Ascending aorta (tissue), 2 donors: Measurements from ENCODE around the gene MYO3B. TPM values are rescaled to one million over a fixed set of nuclear protein-coding genes. Genes with fewer than 3 reads are reported as not detected.

ENCODE experiments used
- DNase-seq, 2 donors: peaks; one replicate each; pipeline ENCODE4 v3.0.0-alpha.2; 2019; ENCODE audit warnings: low spot score in 2 of 2
- H3K27ac ChIP-seq, 2 donors: fragments of 200-600 bp; sonication (generic); one replicate each; pipeline ENCODE4 v1.5.1; 2016 to 2017; ENCODE audit warnings: mild to moderate bottlenecking in 1 of 2
- H3K27me3 ChIP-seq: fragments of 200-600 bp; sonication (generic); one replicate; pipeline ENCODE4 v1.5.1; 2017
- H3K36me3 ChIP-seq, 2 donors: fragments of 200-600 bp; sonication (generic); one replicate each; pipeline ENCODE4 v1.5.1; 2016
- H3K4me1 ChIP-seq, 2 donors: fragments of 200-600 bp; sonication (generic); one replicate each; pipeline ENCODE4 v1.5.1; 2016 to 2017; ENCODE audit warnings: mild to moderate bottlenecking in 1 of 2
- H3K4me3 ChIP-seq, 2 donors: fragments of 200-600 bp; sonication (generic); one replicate each; pipeline ENCODE4 v1.5.1; 2016 to 2017; ENCODE audit warnings: mild to moderate bottlenecking in 1 of 2
- H3K9me3 ChIP-seq, 2 donors: fragments of 200-600 bp; sonication (generic); one replicate each; pipeline ENCODE4 v1.5.1; 2016
- intact Hi-C: fragments of 100-400 bp; cut with DNase I; formaldehyde crosslinking; loops from one replicate; pipeline ENCODE4 v1.15.1; 2023
- total RNA-seq: library from RNA; depleted of rRNA; stranded (reverse); fragments of >200 nt; gene quantifications from one replicate; pipeline ENCODE4 v1.1.0, GENCODE V29; 2016
- TF ChIP-seq, protein P1 (sequence below), 3 experiments: fragments of 200-600 bp in 2 of 3; fragments of 450-650 bp in 1 of 3; sonication (generic) in 2 of 3; IDR thresholded peaks; one replicate each; pipeline ENCODE4 v1.5.1; 2016 to 2019; ENCODE audit warnings: antibody characterized with exemption in 3 of 3, mild to moderate bottlenecking in 1 of 3, moderate library complexity in 1 of 3

The MYO3B gene
- total RNA-seq, 1 donor from 2014 or later = not detected

DNA sequence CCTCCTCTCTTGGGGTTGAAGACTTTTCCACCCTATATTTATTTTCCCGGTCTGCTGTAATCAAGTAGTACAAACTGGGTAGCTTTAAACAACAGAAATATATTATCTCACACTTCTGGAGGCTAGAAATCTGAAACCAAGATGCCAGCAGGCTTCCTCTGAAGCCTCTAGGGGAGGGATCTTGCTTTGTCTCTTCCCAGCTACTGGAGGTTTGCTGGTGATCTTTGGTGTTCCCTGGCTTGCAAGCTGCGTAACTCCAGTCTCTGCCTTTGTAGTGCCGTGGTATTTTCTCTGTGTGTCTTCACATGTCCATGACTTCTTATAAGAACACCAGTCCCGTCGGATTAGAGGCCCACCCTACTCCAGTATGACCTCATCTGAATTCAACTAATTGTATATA is 44.4 kb downstream of the MYO3B start:
- Histone ChIP-seq H3K27ac (no peak overlapping the region), H3K36me3 (no peaks in the 10 kb centered on the region), H3K4me3 (no peak overlapping the region), H3K4me1 (no peaks in the 10 kb centered on the region), H3K27me3 (no peaks in the 10 kb centered on the region), H3K9me3 (no peaks in the 10 kb centered on the region)
- intact Hi-C loops = no loop called here
- no peak for DNase-seq
- TF ChIP-seq, protein P1, sequence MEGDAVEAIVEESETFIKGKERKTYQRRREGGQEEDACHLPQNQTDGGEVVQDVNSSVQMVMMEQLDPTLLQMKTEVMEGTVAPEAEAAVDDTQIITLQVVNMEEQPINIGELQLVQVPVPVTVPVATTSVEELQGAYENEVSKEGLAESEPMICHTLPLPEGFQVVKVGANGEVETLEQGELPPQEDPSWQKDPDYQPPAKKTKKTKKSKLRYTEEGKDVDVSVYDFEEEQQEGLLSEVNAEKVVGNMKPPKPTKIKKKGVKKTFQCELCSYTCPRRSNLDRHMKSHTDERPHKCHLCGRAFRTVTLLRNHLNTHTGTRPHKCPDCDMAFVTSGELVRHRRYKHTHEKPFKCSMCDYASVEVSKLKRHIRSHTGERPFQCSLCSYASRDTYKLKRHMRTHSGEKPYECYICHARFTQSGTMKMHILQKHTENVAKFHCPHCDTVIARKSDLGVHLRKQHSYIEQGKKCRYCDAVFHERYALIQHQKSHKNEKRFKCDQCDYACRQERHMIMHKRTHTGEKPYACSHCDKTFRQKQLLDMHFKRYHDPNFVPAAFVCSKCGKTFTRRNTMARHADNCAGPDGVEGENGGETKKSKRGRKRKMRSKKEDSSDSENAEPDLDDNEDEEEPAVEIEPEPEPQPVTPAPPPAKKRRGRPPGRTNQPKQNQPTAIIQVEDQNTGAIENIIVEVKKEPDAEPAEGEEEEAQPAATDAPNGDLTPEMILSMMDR (IDR thresholded peaks at IDR 0.05) = no peak

DNA sequence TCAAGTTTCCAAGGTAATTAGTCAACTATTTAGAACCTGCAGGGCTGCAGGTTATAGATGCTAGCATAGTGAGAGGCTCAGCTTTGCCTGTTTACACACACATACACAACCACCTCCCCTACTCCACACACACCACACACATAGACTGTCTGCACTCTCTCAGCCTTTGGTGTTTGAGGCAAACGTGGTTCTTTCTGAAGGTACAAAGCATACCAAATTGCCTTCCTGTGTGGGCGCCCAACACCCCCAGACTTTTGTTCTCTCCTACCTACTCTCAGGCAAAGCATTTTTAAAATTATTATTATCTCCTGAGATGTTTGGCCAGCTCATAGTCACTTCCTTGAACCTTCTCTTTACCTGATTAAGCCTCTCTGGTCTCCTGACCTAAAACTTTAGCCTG is 44.9 kb downstream of the MYO3B start:
- no peaks in the 10 kb centered on the region for H3K36me3 ChIP-seq
- TF ChIP-seq, protein P1 (IDR thresholded peaks at IDR 0.05) = no peak
- intact Hi-C loops = no loop called here
- no peak overlapping the region for H3K4me3 ChIP-seq
- DNase-seq = no peak
- no peaks in the 10 kb centered on the region for H3K9me3 ChIP-seq
- no peak overlapping the region for H3K27ac ChIP-seq
- no peaks in the 10 kb centered on the region for H3K4me1 ChIP-seq
- H3K27me3 ChIP-seq = no peaks in the 10 kb centered on the region

DNA sequence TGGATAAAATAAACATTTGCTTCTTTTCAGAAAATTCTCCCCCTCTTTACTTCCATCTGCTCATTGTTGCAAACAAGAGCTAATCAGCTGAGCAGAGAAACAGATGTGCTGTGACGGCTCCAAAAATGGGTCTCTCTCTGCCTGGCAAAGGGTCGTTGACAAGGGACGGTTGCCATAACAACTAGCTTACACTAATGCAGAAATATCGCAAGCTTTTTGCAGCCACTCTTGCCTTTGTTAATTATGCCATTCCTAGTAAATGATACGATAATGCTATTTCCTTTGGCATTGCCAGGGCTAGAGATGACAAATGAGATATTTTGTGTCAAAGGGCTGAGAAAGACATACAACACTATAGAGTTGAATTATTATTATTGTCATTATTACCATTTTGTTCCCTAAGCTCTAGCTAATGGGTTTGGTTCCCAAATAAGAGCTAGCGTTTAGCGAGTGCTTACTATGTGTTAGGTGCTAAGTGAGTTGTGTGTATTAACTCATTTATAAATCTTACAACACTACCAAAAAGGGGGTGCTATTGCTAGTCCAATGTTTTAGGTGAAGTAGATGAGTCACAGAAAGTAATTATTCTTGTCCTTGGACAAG is 46.8 kb downstream of the MYO3B start:
- no peaks in the 10 kb centered on the region for H3K27me3 ChIP-seq
- H3K36me3 ChIP-seq = no peaks in the 10 kb centered on the region
- DNase-seq = no peak
- H3K9me3 ChIP-seq = no peaks in the 10 kb centered on the region
- H3K27ac ChIP-seq = no peak overlapping the region
- intact Hi-C loops = no loop called here
- TF ChIP-seq, protein P1 (IDR thresholded peaks at IDR 0.05) = no peak
- H3K4me3 ChIP-seq = no peak overlapping the region
- H3K4me1 ChIP-seq = no peaks in the 10 kb centered on the region

DNA sequence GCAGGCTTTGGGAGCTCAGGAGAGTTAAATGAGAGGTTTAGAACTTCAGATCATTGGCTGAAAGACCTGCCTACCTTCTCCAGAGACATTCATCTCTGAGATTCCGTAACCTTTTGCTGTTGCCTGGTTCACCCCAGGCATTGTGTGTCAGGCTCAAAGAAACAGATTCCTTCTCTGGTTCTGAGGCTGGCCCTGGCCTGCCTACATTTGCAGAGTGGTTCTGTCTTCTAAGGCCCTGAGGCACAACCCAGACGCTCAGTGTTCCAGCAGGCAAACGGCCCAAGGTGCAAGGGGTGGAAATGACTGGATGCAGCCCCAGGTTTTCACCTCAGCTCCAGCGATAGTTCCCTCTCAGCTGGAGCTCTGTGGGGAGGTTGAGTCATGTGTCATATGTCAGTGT is 48.3 kb downstream of the MYO3B start:
- no peaks in the 10 kb centered on the region for H3K27me3 ChIP-seq
- no peak overlapping the region for H3K27ac ChIP-seq
- H3K4me3 ChIP-seq = no peak overlapping the region
- H3K36me3 ChIP-seq = no peaks in the 10 kb centered on the region
- intact Hi-C loops = no loop called here
- no peaks in the 10 kb centered on the region for H3K4me1 ChIP-seq
- TF ChIP-seq, protein P1 (IDR thresholded peaks at IDR 0.05) = no peak
- no peak for DNase-seq
- no peaks in the 10 kb centered on the region for H3K9me3 ChIP-seq

DNA sequence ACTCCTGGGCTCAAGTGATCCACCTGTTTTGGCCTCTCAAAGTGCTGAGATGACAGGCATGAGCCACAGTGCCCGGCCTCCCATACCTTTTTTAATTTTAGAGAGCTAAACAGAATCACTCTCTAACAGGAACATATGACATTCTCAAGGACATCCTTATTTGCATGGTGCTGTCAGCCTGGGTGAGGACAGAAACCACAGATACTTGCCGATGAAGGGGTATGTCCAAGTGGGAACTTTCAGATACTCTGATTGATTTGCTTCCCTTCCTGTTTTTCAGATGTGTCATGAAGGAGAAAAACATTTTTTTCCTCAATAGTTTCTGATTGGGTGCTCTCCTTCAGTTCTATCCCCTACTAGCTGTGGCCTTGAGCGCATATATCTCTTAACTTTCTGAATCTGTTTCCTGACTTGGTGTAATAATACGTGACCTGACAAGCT is 49.6 kb downstream of the MYO3B start:
- intact Hi-C loops = no loop called here

More for the DNA sequence above, 49.6 kb downstream of the MYO3B start:
- H3K27ac ChIP-seq = no peak overlapping the region
- H3K27me3 ChIP-seq = no peaks in the 10 kb centered on the region
- H3K4me1 ChIP-seq = no peaks in the 10 kb centered on the region
- no peak for DNase-seq
- H3K4me3 ChIP-seq = no peak overlapping the region
- no peaks in the 10 kb centered on the region for H3K9me3 ChIP-seq
- TF ChIP-seq, protein P1 (IDR thresholded peaks at IDR 0.05) = no peak
- no peaks in the 10 kb centered on the region for H3K36me3 ChIP-seq
